Measurements from ENCODE around the gene APBA2. TPM values are rescaled to one million over a fixed set of nuclear protein-coding genes. Genes with fewer than 3 reads are reported as not detected.
"Not testable (repeated sequence)": the region's sequence is repeated elsewhere in the genome, so short reads cannot be mapped to it uniquely, and the experiment has no call there.

APBA2 gene
- total RNA-seq, 1 donor from 2014 or later = 2.0 TPM

GRCh38 chr15:28997791-28998190 is 112.0 kb downstream of the APBA2 start:
- intact Hi-C loops (cut with DNase I) = no loop called here
- DNase-seq (ENCODE audit: missing footprints) (no peak), ATAC-seq (no peak)

- ATAC-seq (no peak), DNase-seq (ENCODE audit: missing footprints) (no peak)
- intact Hi-C loops (cut with DNase I) = no loop called here
Measured at GRCh38 chr15:28998511-28998910, 112.7 kb downstream of the APBA2 start.

DNA sequence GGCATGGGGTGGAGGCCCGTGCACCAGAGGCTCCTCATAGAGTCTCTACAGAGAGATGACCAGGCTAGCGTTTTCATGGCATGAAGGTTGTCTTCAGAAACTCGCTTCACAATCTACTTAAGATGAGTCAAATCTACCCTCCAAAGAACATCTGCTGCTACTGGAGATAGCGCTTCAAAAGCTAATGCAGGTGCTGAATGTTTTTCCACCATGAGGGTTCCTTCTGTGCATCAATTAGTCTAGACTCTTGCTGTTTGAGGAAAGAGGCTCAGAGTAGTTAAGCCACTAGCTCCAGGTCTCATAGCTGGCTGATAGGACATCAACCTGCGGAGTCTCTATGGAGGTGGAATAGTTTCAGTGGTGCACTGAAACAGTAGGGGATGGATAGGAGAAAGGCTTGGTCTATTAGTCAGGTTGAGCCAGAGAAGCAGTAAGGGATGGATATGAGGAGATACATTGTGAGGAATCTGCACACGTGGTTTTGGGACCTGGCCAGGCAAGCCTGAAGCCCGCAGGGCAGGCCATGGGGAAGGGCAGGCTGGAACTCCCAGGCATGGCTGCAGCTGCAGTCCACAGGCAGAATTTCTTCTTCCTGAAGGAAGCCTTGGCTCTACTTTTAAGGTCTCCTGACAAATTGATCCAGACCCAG is 117.5 kb downstream of the APBA2 start:
- intact Hi-C loops (cut with DNase I) = no loop called here
- no peak for ATAC-seq

GRCh38 chr15:29003840-29004233 is 118.1 kb downstream of the APBA2 start:
- intact Hi-C loops (cut with DNase I) = no loop called here
- no peak for DNase-seq (ENCODE audit: missing footprints)
- no peak for ATAC-seq

More for the DNA sequence above, 117.5 kb downstream of the APBA2 start:
- DNase-seq (ENCODE audit: missing footprints) = no peak

DNA sequence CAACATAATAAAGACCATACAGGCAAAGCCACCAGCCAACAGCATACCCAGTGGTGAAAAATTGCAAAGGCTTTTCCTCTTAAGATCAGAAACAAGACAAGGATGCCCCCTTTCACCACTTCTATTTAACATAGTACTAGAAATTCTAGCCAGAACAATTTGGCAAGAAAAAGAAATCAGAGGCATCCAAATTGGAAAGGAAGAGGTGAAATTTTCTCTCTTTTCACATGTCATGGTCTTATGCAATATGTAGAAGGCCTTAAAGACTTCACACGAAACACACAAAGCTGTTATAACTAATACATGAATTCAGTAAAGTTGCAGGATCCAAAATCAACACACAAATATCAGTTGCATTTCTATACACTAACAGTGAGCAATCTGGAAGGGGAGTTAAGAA is 120.2 kb downstream of the APBA2 start:
- intact Hi-C loops (cut with DNase I) = no loop called here
- DNase-seq (ENCODE audit: missing footprints) (no peak), ATAC-seq (no peak)

- DNase-seq (ENCODE audit: missing footprints) = no peak
- no peak for ATAC-seq
- intact Hi-C loops (cut with DNase I) = no loop called here
Measured at GRCh38 chr15:29008846-29009245, 123.1 kb downstream of the APBA2 start.

- ATAC-seq = no peak
- intact Hi-C loops (cut with DNase I) = no loop called here
- DNase-seq (ENCODE audit: missing footprints) = no peak
Measured at GRCh38 chr15:29012097-29012496, 126.3 kb downstream of the APBA2 start.

DNA sequence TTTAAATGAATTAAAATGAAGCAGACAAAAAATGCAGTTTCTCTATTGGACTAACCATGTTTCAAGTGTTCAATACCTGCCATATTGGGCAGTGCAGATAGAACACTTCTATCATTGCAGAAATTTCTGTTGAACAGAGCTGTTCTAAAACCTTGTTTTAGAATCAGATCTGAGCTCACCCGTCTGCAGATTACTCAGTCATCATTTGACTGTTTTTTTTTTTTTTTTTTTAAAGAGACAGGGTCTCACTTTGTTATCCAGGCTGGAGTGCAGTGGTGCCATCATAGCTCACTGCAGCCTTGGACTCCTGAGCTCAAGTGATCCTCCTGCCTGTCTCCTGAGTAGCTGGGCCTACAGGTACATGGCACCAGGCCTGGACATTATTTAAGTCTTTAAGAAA is 128.7 kb downstream of the APBA2 start:
- ATAC-seq = no peak
- intact Hi-C loops (cut with DNase I) = no loop called here
- DNase-seq (ENCODE audit: missing footprints) = no peak

- intact Hi-C loops (cut with DNase I) = no loop called here
- DNase-seq (ENCODE audit: missing footprints) = no peak
- no peak for ATAC-seq
Measured at GRCh38 chr15:29016518-29016917, 130.7 kb downstream of the APBA2 start.

- no peak for ATAC-seq
- no peak for DNase-seq (ENCODE audit: missing footprints)
- intact Hi-C loops (cut with DNase I) = no loop called here
Measured at GRCh38 chr15:29018120-29018805, 132.5 kb downstream of the APBA2 start.

DNA sequence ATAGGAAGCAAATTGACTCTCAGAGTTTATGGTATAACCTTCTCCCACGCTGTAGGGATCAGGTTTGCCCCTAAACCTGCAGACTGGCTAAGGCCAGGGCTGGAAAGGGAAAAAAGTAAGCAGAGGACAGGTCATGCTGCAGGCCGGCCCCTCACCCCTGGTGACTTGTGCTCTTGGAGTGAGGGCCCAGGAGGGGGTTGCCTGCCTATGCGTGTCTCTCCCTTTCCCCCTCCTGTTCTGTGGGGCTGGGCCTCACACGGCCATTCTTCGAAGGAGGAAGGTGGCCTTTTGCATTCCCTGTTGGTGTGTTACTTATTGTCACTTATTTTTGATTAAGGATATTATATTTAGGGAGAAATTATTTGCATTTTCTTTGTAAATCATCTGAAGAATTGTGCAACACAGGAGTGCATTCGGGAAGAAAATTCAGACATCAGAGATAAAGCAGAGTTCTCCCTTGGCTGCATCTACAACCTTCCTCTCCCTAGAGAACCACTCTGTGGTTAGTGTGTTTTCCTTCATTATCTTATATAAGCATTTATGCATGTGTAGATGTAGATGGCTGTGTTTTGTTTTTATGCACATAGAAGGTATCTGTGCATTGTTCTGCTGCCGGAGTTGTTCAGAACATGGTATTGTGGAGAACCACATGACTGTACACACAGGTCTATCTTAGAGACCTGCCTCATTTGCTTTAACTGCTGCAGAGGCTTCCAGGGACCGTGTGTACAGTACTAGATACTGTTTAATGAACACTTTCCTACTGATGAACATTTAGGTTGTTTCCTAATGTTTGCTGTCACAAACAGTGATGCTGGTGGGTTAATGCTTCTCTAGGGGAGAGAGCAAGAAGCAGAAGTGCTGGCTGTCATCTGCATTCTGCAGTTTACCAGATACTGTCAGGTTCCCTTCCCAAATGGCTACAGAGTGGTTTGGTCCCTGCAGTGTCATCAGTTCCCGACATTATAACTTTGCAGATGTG is 133.5 kb downstream of the APBA2 start:
- ATAC-seq = no peak
- no peak for DNase-seq (ENCODE audit: missing footprints)

DNA sequence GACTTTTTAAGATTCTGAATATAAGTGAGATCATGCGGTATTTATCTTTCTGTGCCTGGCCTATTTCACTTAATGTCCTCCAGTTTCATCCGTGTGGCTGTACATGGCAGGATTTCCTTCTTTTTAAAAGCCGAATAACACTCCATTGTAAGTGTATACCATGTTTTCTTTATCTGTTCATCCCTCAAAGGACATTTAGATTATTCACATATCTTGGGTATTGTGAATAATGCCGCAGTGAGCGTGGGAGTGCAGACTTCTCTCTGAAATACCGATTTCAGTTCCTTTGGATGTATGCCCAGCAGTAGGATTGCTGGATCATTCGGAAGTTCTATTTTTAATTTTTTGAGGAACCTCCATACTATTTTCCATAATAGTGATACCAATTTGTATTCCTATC is 136.1 kb downstream of the APBA2 start:
- intact Hi-C loops (cut with DNase I) = no loop called here
- ATAC-seq (no peak), DNase-seq (ENCODE audit: missing footprints) (no peak)

More for the DNA sequence above, 133.5 kb downstream of the APBA2 start:
- intact Hi-C loops (cut with DNase I) = no loop called here

GRCh38 chr15:29024662-29025061 is 138.9 kb downstream of the APBA2 start:
- intact Hi-C loops (cut with DNase I) = no loop called here
- ATAC-seq = no peak
- DNase-seq (ENCODE audit: missing footprints) = no peak

GRCh38 chr15:29025411-29025810 is 139.6 kb downstream of the APBA2 start:
- ATAC-seq; intact Hi-C loops (cut with DNase I); DNase-seq (ENCODE audit: missing footprints): not testable (repeated sequence)

GRCh38 chr15:29028158-29028557 is 142.4 kb downstream of the APBA2 start:
- intact Hi-C loops (cut with DNase I); ATAC-seq; DNase-seq (ENCODE audit: missing footprints): not testable (repeated sequence)

GRCh38 chr15:29029651-29030195 is 143.9 kb downstream of the APBA2 start:
- DNase-seq (ENCODE audit: missing footprints) = peak; percentile 16
- intact Hi-C loops (cut with DNase I) = no loop called here
- no peak for ATAC-seq

DNA sequence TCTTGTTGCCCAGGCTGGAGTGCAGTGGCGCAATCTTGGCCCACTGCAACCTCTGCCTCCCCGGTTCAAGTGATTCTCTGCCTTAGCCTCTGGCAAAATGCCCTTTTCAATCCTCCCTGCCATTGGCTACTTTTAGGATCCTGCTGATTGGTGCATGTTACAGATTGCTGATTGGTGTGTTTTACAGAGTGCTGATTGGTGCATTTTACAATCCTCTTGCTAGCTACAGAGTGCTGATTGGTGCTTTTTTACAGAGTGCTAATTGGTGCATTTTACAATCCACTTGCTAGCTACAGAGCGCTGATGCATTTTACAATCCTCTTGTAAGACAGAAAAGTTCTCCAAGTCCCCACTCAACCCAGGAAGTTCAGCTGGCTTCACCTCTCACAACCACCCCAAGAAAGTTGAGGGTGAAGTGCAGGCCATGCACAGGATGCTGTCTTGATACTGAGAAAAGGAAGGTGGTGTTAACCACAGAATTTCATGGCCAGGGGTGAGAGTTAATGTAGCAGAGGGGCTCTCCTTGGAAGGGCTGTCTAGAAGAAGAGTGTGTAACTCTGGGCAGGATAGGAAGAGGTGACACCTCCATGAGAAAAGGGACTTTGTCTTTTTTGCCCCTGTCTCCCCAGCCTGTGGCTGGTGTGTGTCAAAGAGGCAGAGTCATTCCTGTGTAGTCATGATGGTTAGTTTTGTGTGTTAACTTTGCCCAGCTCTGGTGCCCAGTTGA is 145.9 kb downstream of the APBA2 start:
- intact Hi-C loops (cut with DNase I) = no loop called here
- no peak for ATAC-seq
- DNase-seq (ENCODE audit: missing footprints) = peak; percentile 9

- intact Hi-C loops (cut with DNase I) = no loop called here
- ATAC-seq (no peak), DNase-seq (ENCODE audit: missing footprints) (peak; percentile 53)
Measured at GRCh38 chr15:29032229-29032625, 146.5 kb downstream of the APBA2 start.

GRCh38 chr15:29032751-29033150 is 147.0 kb downstream of the APBA2 start:
- DNase-seq (ENCODE audit: missing footprints) (no peak), ATAC-seq (no peak)
- intact Hi-C loops (cut with DNase I) = no loop called here

Data from Right ventricle myocardium inferior (tissue), 1 donor.